MCF 10A (cell line): ENCODE measurements around the gene PPFIA2. TPM values are rescaled to one million over a fixed set of nuclear protein-coding genes. Genes with fewer than 3 reads are reported as not detected.

Source experiments
- BruUV-seq: library from RNA; stranded (reverse); fragments of 400-500 nt; replicated peaks from 2 replicates; lab custom pipeline; 2021; lab: Mats Ljungman, UMichigan
- CTCF ChIA-PET: fragments of 300-600 bp; sonication (Branson Sonifier 250); formaldehyde crosslinking; extraction: SDS; loops from one replicate; lab custom pipeline; 2021; ENCODE audit warnings: antibody characterized with exemption, inconsistent platforms; lab: Yijun Ruan, JAX
- POLR2A ChIA-PET: fragments of 300-600, 350-650 bp; sonication (Branson Sonifier 250); formaldehyde crosslinking; extraction: SDS; loops from one replicate; lab custom pipeline; 2020; ENCODE audit warnings: antibody characterized with exemption, inconsistent platforms; lab: Yijun Ruan, JAX
- DNase-seq: peaks from one replicate; pipeline ENCODE4 v3.0.0-alpha.2; 2018; ENCODE audit not compliant: unreplicated experiment
- H3K27ac Mint-ChIP-seq: one replicate; pipeline ENCODE4 v1.8.0; 2022; ENCODE audit warnings: mild to moderate bottlenecking, low read depth, mixed read lengths; ENCODE audit not compliant: unreplicated experiment
- H3K27me3 Mint-ChIP-seq: one replicate; pipeline ENCODE4 v1.8.0; 2022; ENCODE audit warnings: mixed read lengths; ENCODE audit not compliant: insufficient read depth, unreplicated experiment
- H3K36me3 Mint-ChIP-seq: one replicate; pipeline ENCODE4 v1.8.0; 2022; ENCODE audit warnings: mild to moderate bottlenecking, moderate library complexity, mixed read lengths; ENCODE audit not compliant: insufficient read depth, unreplicated experiment
- H3K4me1 Mint-ChIP-seq: one replicate; pipeline ENCODE4 v1.8.0; 2022; ENCODE audit warnings: mixed read lengths; ENCODE audit not compliant: insufficient read depth, unreplicated experiment
- H3K4me3 Mint-ChIP-seq: one replicate; pipeline ENCODE4 v1.8.0; 2022; ENCODE audit warnings: mild to moderate bottlenecking, moderate library complexity, mixed read lengths; ENCODE audit not compliant: unreplicated experiment
- H3K9me3 Mint-ChIP-seq: one replicate; pipeline ENCODE4 v1.8.0; 2022; ENCODE audit warnings: mixed read lengths; ENCODE audit not compliant: unreplicated experiment
- CTCF ChIP-seq: fragments of 200-600 bp; IDR thresholded peaks from one replicate; pipeline ENCODE4 v1.8.0; 2022; ENCODE audit warnings: antibody characterized with exemption, mild to moderate bottlenecking; ENCODE audit not compliant: unreplicated experiment
- intact Hi-C: fragments of 100-400 bp; cut with micrococcal nuclease; formaldehyde crosslinking; loops from 2 replicates; pipeline ENCODE4 v1.14.1; 2022
- total RNA-seq: library from RNA; stranded (reverse); gene quantifications from 2 replicates; pipeline ENCODE4 v1.2.3, GENCODE V29; 2022

The PPFIA2 gene
- total RNA-seq, 1 experiment from 2014 or later: 2.2 TPM

DNA sequence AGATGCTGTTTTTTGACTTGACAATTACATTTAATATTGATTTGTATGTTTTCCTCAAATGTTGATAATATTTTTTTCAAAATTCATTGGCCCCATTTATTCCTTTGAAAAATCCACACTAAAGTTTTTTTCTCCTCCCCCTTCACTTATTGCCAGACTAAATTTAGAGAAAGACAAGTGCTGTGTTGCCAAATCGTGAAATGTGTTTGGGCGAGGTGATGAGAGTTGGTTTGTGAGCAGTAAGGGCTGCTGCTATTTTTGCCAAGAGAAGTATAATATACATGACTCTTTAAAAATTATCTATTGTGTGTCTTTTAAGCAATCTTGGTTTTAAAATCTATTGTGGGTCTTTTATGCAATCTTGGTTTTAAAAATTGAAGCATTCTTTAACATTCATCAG, 188.9 kb downstream of the PPFIA2 start:
- H3K27me3 Mint-ChIP-seq: peaks cover 13% of the 10 kb centered on the region

DNA sequence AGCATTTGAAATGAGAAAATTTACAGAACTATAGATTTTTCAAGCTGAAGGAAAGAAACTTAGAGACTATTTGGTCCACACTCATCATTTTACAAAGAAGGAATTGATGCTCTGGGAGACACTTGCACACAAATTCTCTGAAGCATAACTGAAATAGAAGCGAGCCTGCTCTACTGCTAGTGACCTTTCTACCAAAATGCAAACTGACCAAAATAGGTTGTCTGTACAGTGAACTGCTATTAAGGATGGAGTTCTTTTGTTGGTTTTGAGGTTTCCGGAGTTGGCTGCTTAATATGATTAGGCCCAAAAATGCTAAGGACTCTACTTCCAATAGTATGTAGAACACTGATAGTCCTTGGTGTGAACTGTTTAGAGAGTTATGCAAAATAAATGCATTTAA, 194.9 kb downstream of the PPFIA2 start:
- no peak for TF ChIP-seq CTCF
- Mint-ChIP-seq H3K36me3 (no peaks in the 10 kb centered on the region), H3K27ac (no peak overlapping the region), H3K9me3 (no peaks in the 10 kb centered on the region), H3K4me3 (no peak overlapping the region), H3K27me3 (peaks cover 11% of the 10 kb centered on the region), H3K4me1 (no peaks in the 10 kb centered on the region)
- ChIA-PET POLR2A (no interaction called here), CTCF (no interaction called here)
- no TSS peak for BruUV-seq
- DNase-seq: no peak
- intact Hi-C loops: no loop called here

More for the DNA sequence above, 188.9 kb downstream of the PPFIA2 start:
- Mint-ChIP-seq H3K4me3 (no peak overlapping the region), H3K36me3 (no peaks in the 10 kb centered on the region), H3K9me3 (no peaks in the 10 kb centered on the region), H3K4me1 (no peaks in the 10 kb centered on the region), H3K27ac (no peak overlapping the region)
- DNase-seq: no peak
- no TSS peak for BruUV-seq
- POLR2A ChIA-PET: no interaction called here
- TF ChIP-seq CTCF: no peak
- CTCF ChIA-PET: no interaction called here
- intact Hi-C loops: no loop called here

DNA sequence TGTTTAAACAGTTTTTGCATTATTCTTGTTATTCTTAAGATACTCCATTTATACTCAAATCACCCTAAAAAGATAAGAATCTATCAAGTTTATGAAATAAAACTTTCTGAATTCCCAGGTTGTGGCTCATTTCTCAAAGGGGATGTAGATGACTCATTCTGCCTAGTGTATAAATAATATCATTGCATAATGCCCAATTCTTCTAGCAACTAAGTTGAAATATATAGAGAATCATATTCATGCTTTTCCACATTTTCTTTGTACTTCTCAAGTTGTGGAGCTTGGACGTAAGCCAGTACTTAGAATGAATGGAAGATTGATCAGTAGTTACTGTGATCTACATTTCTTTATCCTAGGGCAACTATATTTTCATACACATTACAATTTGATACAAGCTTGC, 201.1 kb downstream of the PPFIA2 start:
- BruUV-seq: no TSS peak
- TF ChIP-seq CTCF: no peak
- ChIA-PET CTCF (interaction anchor here (1.2 to 1.6 kb wide), 2 partner anchors 15 to 107 kb away, joined by 4 to 5 read pairs; no protein-coding TSS in a partner anchor), POLR2A (interaction anchor here (0.6 kb wide), 1 partner anchor 137 kb away, joined by 6 read pairs; no protein-coding TSS in a partner anchor)
- no peak overlapping the region for H3K4me3 Mint-ChIP-seq
- H3K9me3 Mint-ChIP-seq: no peaks in the 10 kb centered on the region
- peaks cover 26% of the 10 kb centered on the region for H3K27me3 Mint-ChIP-seq
- no peak overlapping the region for H3K27ac Mint-ChIP-seq
- intact Hi-C loops: no loop called here
- DNase-seq: peak; percentile 45
- no peaks in the 10 kb centered on the region for H3K36me3 Mint-ChIP-seq
- no peaks in the 10 kb centered on the region for H3K4me1 Mint-ChIP-seq

DNA sequence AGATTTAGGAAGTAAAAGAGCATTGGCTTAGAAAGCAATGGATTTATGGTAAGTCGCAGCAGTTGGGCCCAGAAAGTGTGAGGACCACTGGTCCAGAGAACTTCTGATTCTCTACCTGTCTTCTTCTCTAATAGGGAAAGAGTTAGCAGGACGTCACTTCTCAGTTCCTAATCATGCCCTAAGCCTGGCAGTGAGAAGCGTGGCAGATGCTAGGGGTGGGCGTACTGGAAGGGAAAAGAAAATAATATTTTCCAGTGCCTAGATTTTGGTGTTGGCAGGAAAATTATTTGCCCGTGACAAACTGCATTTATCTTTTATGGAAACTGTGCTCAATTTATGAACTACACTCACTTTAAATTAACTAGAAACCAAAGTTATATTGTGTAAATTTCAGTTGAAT, 212.3 kb downstream of the PPFIA2 start:
- Mint-ChIP-seq H3K36me3 (no peaks in the 10 kb centered on the region), H3K27ac (no peak overlapping the region), H3K4me3 (no peak overlapping the region), H3K27me3 (peaks cover 14% of the 10 kb centered on the region), H3K4me1 (no peaks in the 10 kb centered on the region), H3K9me3 (no peaks in the 10 kb centered on the region)
- ChIA-PET CTCF (no interaction called here), POLR2A (no interaction called here)
- intact Hi-C loops: no loop called here
- no TSS peak for BruUV-seq
- DNase-seq: no peak
- no peak for TF ChIP-seq CTCF
